ENCODE measurements around the gene OR51B5. TPM values are rescaled to one million over a fixed set of nuclear protein-coding genes. Genes with fewer than 3 reads are reported as not detected.

Gene OR51B5
- total and polyA plus RNA-seq, 2 donors (not counting 3 experiments of a cell fraction or from before 2014, with no cell fraction given) = 0.07 TPM; not detected in 1

- FAIRE-seq (no peak), DNase-seq (ENCODE audit: low read depth, low spot score) (no peak)
- Histone ChIP-seq H3K27ac (ENCODE audit: insufficient read depth, low read depth, low read length) (no peak overlapping the region), H2AFZ (ENCODE audit: low read depth, low read length) (no peak overlapping the region), H3K4me1 (ENCODE audit: control insufficient read depth, extremely low read depth, insufficient read depth, low read length) (no peaks in the 10 kb centered on the region), H4K20me1 (replicated peaks; ENCODE audit: control insufficient read depth, extremely low read depth, insufficient read depth, low read length) (no peaks in the 10 kb centered on the region), H3K4me2 (ENCODE audit: insufficient read depth, low read length) (no peak overlapping the region), H3K79me2 (ENCODE audit: control insufficient read depth, insufficient read depth, low read length) (no peaks in the 10 kb centered on the region), H3K9me1 (replicated peaks; ENCODE audit: control insufficient read depth, extremely low read depth, insufficient read depth, low read length) (no peaks in the 10 kb centered on the region), H3K27me3 (ENCODE audit: control insufficient read depth in 2 of 2, insufficient read depth in 2 of 2, low read length in 2 of 2) (no peaks in the 10 kb centered on the region), H3K4me3 (replicated peaks in 1 of 3; ENCODE audit: insufficient read depth in 1 of 3, low read depth in 1 of 3, low read length in 3 of 3) (no peak overlapping the region), H3K9me3 (replicated peaks; ENCODE audit: control insufficient read depth, insufficient read depth, low read length) (no peaks in the 10 kb centered on the region), H3K9ac (replicated peaks; ENCODE audit: extremely low read depth, insufficient read depth, low read length) (no peak overlapping the region), H3K36me3 (ENCODE audit: control insufficient read depth in 2 of 2, extremely low read depth in 1 of 2, insufficient read depth in 2 of 2, low read length in 2 of 2) (no peaks in the 10 kb centered on the region)
- no TSS peak for BruUV-seq (replicated peaks)
- POLR2A ChIA-PET = no interaction called here
- TF ChIP-seq MAX (IDR thresholded peaks at IDR 0.05; ENCODE audit: insufficient read depth, insufficient read length) (no peak), POLR2A (IDR thresholded peaks at IDR 0.05; ENCODE audit: low read depth, low read length) (no peak)
- dilution Hi-C loops (cut with MboI; ENCODE audit: extremely low pct_ligation_motif_present, low sequenced_read_pairs) = no loop called here
- CTCF ChIA-PET = interaction anchor here (1.3 kb wide), 1 partner anchor 21 kb away, joined by 3 read pairs; no protein-coding TSS in a partner anchor
- intact Hi-C loops (cut with micrococcal nuclease) = no loop called here
Observed at GRCh38 chr11:5349550-5349949, 6.2 kb upstream of the OR51B5 start.

- no peaks in the 10 kb centered on the region for H3K9me1 ChIP-seq (replicated peaks; ENCODE audit: control insufficient read depth, extremely low read depth, insufficient read depth, low read length)
- H3K27ac ChIP-seq (ENCODE audit: insufficient read depth, low read depth, low read length) = no peak overlapping the region
- BruUV-seq (replicated peaks) = no TSS peak
- ChIA-PET CTCF (interaction anchor here (0.9 to 1.3 kb wide), 2 partner anchors 13 to 20 kb away, joined by 3 read pairs; no protein-coding TSS in a partner anchor), POLR2A (no interaction called here)
- no peak overlapping the region for H3K9ac ChIP-seq (replicated peaks; ENCODE audit: extremely low read depth, insufficient read depth, low read length)
- H3K4me3 ChIP-seq (replicated peaks in 1 of 3; ENCODE audit: insufficient read depth in 1 of 3, low read depth in 1 of 3, low read length in 3 of 3) = no peak overlapping the region
- no peaks in the 10 kb centered on the region for H3K27me3 ChIP-seq (ENCODE audit: control insufficient read depth in 2 of 2, insufficient read depth in 2 of 2, low read length in 2 of 2)
- TF ChIP-seq, protein P1, sequence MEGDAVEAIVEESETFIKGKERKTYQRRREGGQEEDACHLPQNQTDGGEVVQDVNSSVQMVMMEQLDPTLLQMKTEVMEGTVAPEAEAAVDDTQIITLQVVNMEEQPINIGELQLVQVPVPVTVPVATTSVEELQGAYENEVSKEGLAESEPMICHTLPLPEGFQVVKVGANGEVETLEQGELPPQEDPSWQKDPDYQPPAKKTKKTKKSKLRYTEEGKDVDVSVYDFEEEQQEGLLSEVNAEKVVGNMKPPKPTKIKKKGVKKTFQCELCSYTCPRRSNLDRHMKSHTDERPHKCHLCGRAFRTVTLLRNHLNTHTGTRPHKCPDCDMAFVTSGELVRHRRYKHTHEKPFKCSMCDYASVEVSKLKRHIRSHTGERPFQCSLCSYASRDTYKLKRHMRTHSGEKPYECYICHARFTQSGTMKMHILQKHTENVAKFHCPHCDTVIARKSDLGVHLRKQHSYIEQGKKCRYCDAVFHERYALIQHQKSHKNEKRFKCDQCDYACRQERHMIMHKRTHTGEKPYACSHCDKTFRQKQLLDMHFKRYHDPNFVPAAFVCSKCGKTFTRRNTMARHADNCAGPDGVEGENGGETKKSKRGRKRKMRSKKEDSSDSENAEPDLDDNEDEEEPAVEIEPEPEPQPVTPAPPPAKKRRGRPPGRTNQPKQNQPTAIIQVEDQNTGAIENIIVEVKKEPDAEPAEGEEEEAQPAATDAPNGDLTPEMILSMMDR (IDR thresholded peaks at IDR 0.05; ENCODE audit: extremely low read depth in 1 of 2, insufficient read depth in 1 of 2, low read depth in 1 of 2, low read length in 2 of 2) = no peak
- TF ChIP-seq MAX (IDR thresholded peaks at IDR 0.05; ENCODE audit: insufficient read depth, insufficient read length) = no peak
- TF ChIP-seq POLR2A (IDR thresholded peaks at IDR 0.05; ENCODE audit: low read depth, low read length) = no peak
- TF ChIP-seq EZH2 (IDR thresholded peaks at IDR 0.05; ENCODE audit: borderline replicate concordance, low read depth, low read length, severe bottlenecking) = no peak
- TF ChIP-seq MYC (IDR thresholded peaks at IDR 0.05; ENCODE audit: low read depth, low read length) = no peak
- TF ChIP-seq JUN (IDR thresholded peaks at IDR 0.05; ENCODE audit: borderline replicate concordance, insufficient read depth, insufficient read length, low read depth) = no peak
- TF ChIP-seq GATA2 (IDR thresholded peaks at IDR 0.05; ENCODE audit: insufficient read depth, insufficient read length, low read depth, low read length) = no peak
- TF ChIP-seq FOS (IDR thresholded peaks at IDR 0.05; ENCODE audit: borderline replicate concordance, insufficient read depth, low read length) = no peak
- TF ChIP-seq POLR2AphosphoS5 (IDR thresholded peaks at IDR 0.05; ENCODE audit: insufficient read depth, low read depth, low read length) = no peak
- dilution Hi-C loops (cut with MboI; ENCODE audit: extremely low pct_ligation_motif_present, low sequenced_read_pairs) = no loop called here
- no peak overlapping the region for H3K4me2 ChIP-seq (ENCODE audit: insufficient read depth, low read length)
- no peaks in the 10 kb centered on the region for H3K79me2 ChIP-seq (ENCODE audit: control insufficient read depth, insufficient read depth, low read length)
- no peak for DNase-seq (ENCODE audit: low read depth, low spot score)
- no peaks in the 10 kb centered on the region for H3K36me3 ChIP-seq (ENCODE audit: control insufficient read depth in 2 of 2, extremely low read depth in 1 of 2, insufficient read depth in 2 of 2, low read length in 2 of 2)
- intact Hi-C loops (cut with micrococcal nuclease) = no loop called here
- no peaks in the 10 kb centered on the region for H4K20me1 ChIP-seq (replicated peaks; ENCODE audit: control insufficient read depth, extremely low read depth, insufficient read depth, low read length)
- H3K4me1 ChIP-seq (ENCODE audit: control insufficient read depth, extremely low read depth, insufficient read depth, low read length) = no peaks in the 10 kb centered on the region
- H3K9me3 ChIP-seq (replicated peaks; ENCODE audit: control insufficient read depth, insufficient read depth, low read length) = no peaks in the 10 kb centered on the region
- FAIRE-seq = no peak
- H2AFZ ChIP-seq (ENCODE audit: low read depth, low read length) = no peak overlapping the region
Observed at GRCh38 chr11:5348551-5349194, 5.3 kb upstream of the OR51B5 start.

All from endothelial cell of umbilical vein (primary cell).